Stimulated activated CD8-positive, alpha-beta memory T cell treated with anti-CD3 and anti-CD28 coated beads, Interleukin-12 subunit alpha, Interleukin-12 subunit beta, amount 100 ng/mL, for 4 hours (primary cell): ENCODE results near the gene SLC44A1.

ENCODE experiments used
- DNase-seq: peaks from one replicate; pipeline ENCODE4 v3.0.0-alpha.2; 2020; ENCODE audit warnings: low read depth

SLC44A1 gene

DNA sequence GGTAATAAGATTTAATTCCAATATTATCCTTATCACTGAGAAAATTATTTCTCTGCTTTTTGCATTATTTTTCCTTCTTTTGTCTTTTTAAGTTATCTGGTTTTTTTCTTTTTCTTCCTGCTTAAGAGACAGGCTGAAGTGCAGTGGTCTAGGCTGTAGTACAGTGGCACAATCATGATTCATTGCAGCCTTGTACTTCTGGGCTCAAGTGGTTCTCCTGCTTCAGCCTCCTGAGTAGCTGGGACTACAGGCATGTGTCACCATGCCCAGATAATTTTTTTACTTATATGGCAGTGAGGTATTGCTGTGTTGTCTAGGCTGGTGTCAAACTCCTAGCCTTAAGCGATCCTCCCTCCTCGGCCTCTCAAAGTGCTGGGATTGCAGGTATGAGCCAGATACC, 93.9 kb downstream of the SLC44A1 start:
- no peak for DNase-seq

- no peak for DNase-seq
Measured at GRCh38 chr9:105339849-105340248, 95.4 kb downstream of the SLC44A1 start.

GRCh38 chr9:105341434-105342146, 97.1 kb downstream of the SLC44A1 start:
- no peak for DNase-seq

DNA sequence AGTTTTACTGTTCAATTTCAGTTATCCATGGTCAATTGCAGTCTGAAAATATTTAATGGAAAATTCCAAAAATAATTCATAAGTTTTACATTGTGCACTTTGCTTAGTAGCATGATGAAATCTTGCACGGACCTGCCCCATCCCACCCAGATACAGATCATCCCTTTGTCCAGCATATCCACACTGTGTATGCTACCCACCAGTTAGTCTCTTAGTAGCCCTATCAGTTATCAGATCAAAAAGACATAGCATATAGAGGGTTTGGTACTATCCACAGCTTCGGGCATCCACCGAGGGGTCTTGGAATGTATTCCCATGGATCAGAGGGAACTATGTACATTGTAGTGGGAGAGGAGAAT, 97.7 kb downstream of the SLC44A1 start:
- no peak for DNase-seq

DNA sequence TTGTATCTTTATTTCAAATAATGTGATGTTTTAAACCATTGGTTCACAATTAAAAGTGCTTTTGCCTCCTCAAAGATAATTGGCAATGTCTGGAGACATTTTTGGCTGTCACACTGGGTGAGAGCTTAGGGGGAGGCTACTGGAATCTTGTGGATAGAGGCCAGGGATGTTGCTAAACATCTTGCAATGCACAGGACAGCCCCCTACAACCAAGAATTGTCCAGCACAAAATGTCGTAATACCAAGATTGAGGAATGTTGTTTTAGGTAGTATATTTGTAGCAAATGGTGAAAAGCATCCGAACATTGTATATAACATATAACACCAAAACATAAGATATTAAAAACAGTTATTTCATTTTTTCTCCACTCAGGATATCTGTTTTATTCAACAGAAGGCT, 99.8 kb downstream of the SLC44A1 start:
- DNase-seq, result no peak

- no peak for DNase-seq
Measured at GRCh38 chr9:105345626-105346025, 101.2 kb downstream of the SLC44A1 start.

- DNase-seq, result no peak
Measured at GRCh38 chr9:105346273-105346672, 101.8 kb downstream of the SLC44A1 start.

- DNase-seq, result no peak
Measured at GRCh38 chr9:105354448-105354847, 110.0 kb downstream of the SLC44A1 start.

DNA sequence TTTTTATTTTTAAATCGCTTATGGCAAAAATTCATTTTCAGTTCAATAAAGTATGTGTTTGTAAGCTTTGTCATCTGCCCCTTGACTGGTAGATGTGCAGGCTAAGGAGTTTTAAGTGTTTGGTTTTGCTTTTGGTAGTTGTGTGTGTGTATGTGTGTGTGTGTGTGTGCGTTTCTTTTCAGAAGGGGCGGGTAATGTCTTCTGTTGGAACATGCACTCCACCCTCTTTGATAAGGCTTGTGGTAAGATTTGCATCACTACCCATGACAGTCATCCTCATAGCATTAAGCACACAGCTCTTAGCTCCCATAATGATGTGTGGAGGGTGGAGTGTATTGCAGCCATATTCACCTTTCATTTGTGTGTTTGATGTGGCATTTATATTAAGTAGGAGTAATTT, 111.3 kb downstream of the SLC44A1 start:
- DNase-seq, result no peak

GRCh38 chr9:105357937-105358336, 113.5 kb downstream of the SLC44A1 start:
- DNase-seq, result no peak

DNA sequence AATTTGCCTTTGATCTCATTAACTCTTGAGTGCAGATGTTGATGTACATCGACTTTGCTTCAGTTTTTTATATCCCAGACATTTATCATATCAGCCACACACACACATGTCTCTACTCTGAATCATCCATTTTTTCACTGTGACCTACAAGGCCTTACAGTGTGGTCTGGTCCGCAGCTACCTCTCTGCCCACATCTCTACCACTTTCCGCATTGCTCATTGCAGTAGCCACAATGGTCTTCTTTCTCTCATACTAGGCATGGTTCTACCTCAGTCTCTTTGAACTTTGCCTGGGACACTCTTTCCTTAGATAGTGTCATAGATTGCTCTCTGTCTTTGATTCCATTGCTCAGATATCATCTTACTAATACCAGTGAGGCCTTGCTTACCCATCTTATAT, 115.4 kb downstream of the SLC44A1 start:
- DNase-seq, result no peak

GRCh38 chr9:105360344-105360743, 115.9 kb downstream of the SLC44A1 start:
- DNase-seq, result no peak

- DNase-seq, result no peak
Measured at GRCh38 chr9:105361873-105362272, 117.4 kb downstream of the SLC44A1 start.

DNA sequence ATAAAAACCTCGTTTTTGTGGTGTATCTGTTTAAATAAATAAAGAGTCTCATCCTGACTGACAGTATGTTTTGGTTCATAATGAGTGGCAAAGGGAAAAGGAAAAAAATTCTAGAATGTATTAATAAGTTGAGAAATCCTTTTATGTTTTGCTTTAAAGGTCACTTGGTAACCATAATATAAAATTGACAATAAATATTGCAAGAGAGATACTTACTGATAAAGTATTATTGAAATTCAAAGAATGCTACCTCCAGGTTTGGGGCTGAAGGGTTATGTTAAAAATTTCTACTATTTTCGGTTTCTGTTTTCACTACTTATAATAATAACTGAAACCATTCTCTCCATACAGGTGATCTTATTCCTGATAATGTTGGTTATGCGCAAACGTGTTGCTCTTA, 118.0 kb downstream of the SLC44A1 start:
- no peak for DNase-seq

DNA sequence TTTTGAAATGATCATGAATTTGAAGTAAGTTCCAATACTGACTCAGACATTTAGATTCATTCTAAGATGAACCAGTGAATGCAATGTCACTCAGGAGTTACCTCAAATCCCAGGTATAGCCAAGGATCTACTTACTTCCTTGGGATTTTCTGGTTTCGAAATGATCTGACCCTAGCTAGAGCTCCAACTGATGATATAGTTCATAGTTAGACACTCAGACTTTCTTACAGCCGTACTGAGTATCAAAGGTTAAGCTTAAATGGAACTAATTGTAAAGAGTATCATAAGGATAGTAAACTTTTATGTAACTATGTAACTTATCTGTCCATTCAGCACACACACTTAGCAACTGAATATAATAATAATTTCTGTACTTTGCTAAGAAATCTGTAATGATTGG, 119.4 kb downstream of the SLC44A1 start:
- DNase-seq, result no peak

DNA sequence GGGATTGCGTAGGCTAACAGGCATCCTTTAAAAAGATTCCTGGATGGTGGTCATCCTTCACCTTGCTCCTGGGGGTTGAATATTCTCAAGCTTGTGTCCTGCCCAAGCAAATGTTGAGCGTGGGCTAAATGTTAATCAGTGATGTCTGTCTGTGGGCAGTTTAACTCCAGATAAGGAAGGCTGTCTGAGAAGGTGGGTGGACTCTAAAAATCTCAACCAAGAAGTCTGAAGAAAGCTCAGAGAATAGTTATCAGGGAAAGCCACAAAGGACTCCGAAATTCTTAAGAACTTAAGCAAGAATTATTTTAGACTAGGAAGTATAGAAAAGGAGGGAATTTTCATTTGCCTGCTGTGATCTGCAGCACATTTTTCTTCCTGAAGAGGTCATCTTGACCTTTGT, 125.5 kb downstream of the SLC44A1 start:
- no peak for DNase-seq

DNA sequence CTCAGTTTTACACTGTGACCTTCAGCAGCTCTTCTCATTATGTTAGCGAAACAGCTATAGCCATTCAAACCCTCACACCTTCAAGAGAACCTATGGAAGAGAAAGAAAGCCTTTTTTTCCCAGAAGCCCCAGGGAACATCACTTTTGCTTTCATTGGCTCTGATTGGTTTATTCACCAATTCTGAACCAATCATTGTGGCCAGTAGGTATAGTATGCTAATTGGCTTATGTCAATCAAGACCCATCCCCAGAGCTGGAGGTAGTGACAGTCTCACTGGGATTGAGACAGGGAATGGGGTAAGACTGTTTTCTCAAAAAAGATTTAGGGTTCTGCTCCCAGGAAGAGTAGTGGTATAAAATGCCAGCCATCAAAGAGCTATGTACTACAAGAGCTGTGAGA, 129.3 kb downstream of the SLC44A1 start:
- no peak for DNase-seq

- DNase-seq, result no peak
Measured at GRCh38 chr9:105375323-105375722, 130.9 kb downstream of the SLC44A1 start.

GRCh38 chr9:105376893-105377292, 132.4 kb downstream of the SLC44A1 start:
- no peak for DNase-seq

DNA sequence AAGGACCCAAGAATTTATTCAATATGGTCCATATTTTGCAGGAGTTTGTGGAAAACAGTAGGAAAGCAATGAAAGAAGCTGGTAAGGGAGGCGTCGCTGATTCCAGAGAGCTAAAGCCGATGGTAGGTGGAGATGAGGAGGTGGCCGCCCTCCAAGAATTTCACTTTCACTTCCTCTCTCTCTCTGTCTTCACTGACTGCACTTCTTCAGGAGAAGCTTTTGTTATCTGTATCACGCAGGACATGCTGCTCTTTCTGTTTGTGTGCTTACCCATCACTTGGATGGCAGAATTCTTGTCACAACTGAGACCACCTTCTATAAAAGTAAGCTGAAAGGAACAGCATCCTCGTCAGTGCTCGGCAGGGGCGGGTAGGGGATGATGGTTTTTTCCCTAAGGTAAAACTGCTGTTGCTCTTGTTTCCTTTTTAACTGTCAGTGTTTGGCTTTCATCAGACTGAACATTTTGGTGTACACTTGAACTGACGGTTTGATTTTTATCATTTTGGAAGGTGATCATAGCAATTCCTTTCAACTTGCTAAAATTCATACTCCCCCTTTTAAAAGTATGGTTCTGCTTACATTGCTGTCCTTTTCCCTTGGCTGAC, 141.0 kb downstream of the SLC44A1 start:
- DNase-seq, result no peak

- DNase-seq, result no peak
Measured at GRCh38 chr9:105389796-105390195, 145.3 kb downstream of the SLC44A1 start.

- DNase-seq, result no peak
Measured at GRCh38 chr9:105390871-105391270, 146.4 kb downstream of the SLC44A1 start.

GRCh38 chr9:105391288-105391687, 146.8 kb downstream of the SLC44A1 start:
- DNase-seq, result no peak

- no peak for DNase-seq
Measured at GRCh38 chr9:105392531-105392930, 148.1 kb downstream of the SLC44A1 start.
